PC-3 (cell line): ENCODE measurements around the gene TREX2.

Experiments
- CTCF ChIP-seq: fragments of 300-600 bp; sonication (generic); conservative IDR thresholded peaks from 2 replicates; pipeline ENCODE4 v1.5.1; 2017; ENCODE audit warnings: antibody characterized with exemption, low read depth, mild to moderate bottlenecking, low read length
- EZH2 ChIP-seq: fragments of 300-600 bp; sonication (generic); IDR thresholded peaks from one replicate; pipeline ENCODE4 v1.6.1; 2017; ENCODE audit warnings: antibody characterized with exemption, mild to moderate bottlenecking, low read length; ENCODE audit not compliant: unreplicated experiment

- no peak for TF ChIP-seq EZH2
- no peak for TF ChIP-seq CTCF
These were observed 2.2 kb downstream of the TREX2 start for GRCh38 chrX:153443476-153444332.
